ENCODE results near the gene VTI1A. TPM values are rescaled to one million over a fixed set of nuclear protein-coding genes. Genes with fewer than 3 reads are reported as not detected.
A peak's percentile ranks its signal among the peaks of the same experiment; 100 is the strongest.

Gene VTI1A
- total and polyA plus RNA-seq, 7 donors, result 9.9 to 31.5 (median 20.1) TPM

GRCh38 chr10:112811741-112812551, 364.9 kb downstream of the VTI1A start:
- 52 to 56% (median 54%) methylated on average over 14 of the region's 14 CpGs for WGBS, 3 donors
- ATAC-seq (peak in 3 of 4 donors; percentile 19 to 33 (median 24)), DNase-seq (no peak)
- H3K4me3 ChIP-seq, result no peak overlapping the region
- no peaks in the 10 kb centered on the region for H3K27me3 ChIP-seq (ENCODE audit: insufficient read depth in 3 of 3, low read length in 2 of 3)
- intact Hi-C loops (cut with DNase I), result no loop called here
- H3K27ac ChIP-seq, result no peak overlapping the region
- H3K4me1 ChIP-seq, result no peaks in the 10 kb centered on the region
- TF ChIP-seq CTCF (IDR thresholded peaks at IDR 0.05), result no peak
- H3K36me3 ChIP-seq (ENCODE audit: insufficient read depth in 1 of 2, low read depth in 1 of 2), result peaks cover 2 to 3% of the 10 kb centered on the region in 2 donors
- no peaks in the 10 kb centered on the region for H3K9me3 ChIP-seq

- Histone ChIP-seq H3K4me3 (no peak overlapping the region), H3K27ac (no peak overlapping the region), H3K36me3 (ENCODE audit: insufficient read depth in 1 of 2, low read depth in 1 of 2) (peaks cover 3% of the 10 kb centered on the region in 2 donors), H3K9me3 (no peaks in the 10 kb centered on the region), H3K4me1 (no peaks in the 10 kb centered on the region), H3K27me3 (ENCODE audit: insufficient read depth in 3 of 3, low read length in 2 of 3) (no peaks in the 10 kb centered on the region)
- ATAC-seq, result no peak
- 84 to 91% (median 90%) methylated on average over 3 of the region's 3 CpGs for WGBS, 3 donors
- no peak for TF ChIP-seq CTCF (IDR thresholded peaks at IDR 0.05)
- intact Hi-C loops (cut with DNase I), result no loop called here
- DNase-seq, result no peak
Measured at GRCh38 chr10:112812586-112812985, 365.6 kb downstream of the VTI1A start.

GRCh38 chr10:112813866-112814591, 367.0 kb downstream of the VTI1A start:
- ATAC-seq (no peak), DNase-seq (no peak)
- 93 to 96% (median 94%) methylated on average over 16 of the region's 16 CpGs for WGBS, 3 donors
- Histone ChIP-seq H3K27me3 (ENCODE audit: insufficient read depth in 3 of 3, low read length in 2 of 3) (no peaks in the 10 kb centered on the region), H3K9me3 (no peaks in the 10 kb centered on the region), H3K4me3 (no peak overlapping the region), H3K4me1 (no peaks in the 10 kb centered on the region), H3K36me3 (ENCODE audit: insufficient read depth in 1 of 2, low read depth in 1 of 2) (peaks cover 3% of the 10 kb centered on the region in 2 donors), H3K27ac (no peak overlapping the region)
- no peak for TF ChIP-seq CTCF (IDR thresholded peaks at IDR 0.05)
- intact Hi-C loops (cut with DNase I), result no loop called here

- DNase-seq (no peak), ATAC-seq (peak in 1 of 4 donors; percentile 24)
- Histone ChIP-seq H3K9me3 (no peaks in the 10 kb centered on the region), H3K4me1 (no peaks in the 10 kb centered on the region), H3K27me3 (ENCODE audit: insufficient read depth in 3 of 3, low read length in 2 of 3) (no peaks in the 10 kb centered on the region), H3K36me3 (ENCODE audit: insufficient read depth in 1 of 2, low read depth in 1 of 2) (peaks cover 3% of the 10 kb centered on the region in 2 donors), H3K27ac (no peak overlapping the region), H3K4me3 (no peak overlapping the region)
- intact Hi-C loops (cut with DNase I), result no loop called here
- no peak for TF ChIP-seq CTCF (IDR thresholded peaks at IDR 0.05)
- 72 to 75% (median 74%) methylated on average over 16 of the region's 16 CpGs for WGBS, 3 donors
Measured at GRCh38 chr10:112815269-112816032, 368.4 kb downstream of the VTI1A start.
